Thyroid gland (tissue), 4 donors: ENCODE measurements around the gene RAB4B. TPM values are rescaled to one million over a fixed set of nuclear protein-coding genes. Genes with fewer than 3 reads are reported as not detected.
"Not testable (repeated sequence)": the region's sequence is repeated elsewhere in the genome, so short reads cannot be mapped to it uniquely, and the experiment has no call there.

Experiments
- DNase-seq, 2 donors: peaks; one replicate each; pipeline ENCODE4 v3.0.0-alpha.2; 2019
- H3K27ac ChIP-seq, 3 donors: fragments of 200-600 bp; sonication (generic); 1 replicate in 2 of 3; 2 replicates in 1 of 3; pipeline ENCODE4 v1.5.1; 2016 to 2019; ENCODE audit warnings: mild to moderate bottlenecking in 1 of 3, moderate library complexity in 1 of 3
- H3K27me3 ChIP-seq: fragments of 200-600 bp; sonication (generic); one replicate; pipeline ENCODE4 v1.5.1; 2019
- H3K36me3 ChIP-seq, 2 donors: fragments of 200-600 bp; sonication (generic); one replicate each; pipeline ENCODE4 v1.5.1; 2016 to 2019
- H3K4me1 ChIP-seq, 2 donors: fragments of 200-600 bp; sonication (generic); one replicate each; pipeline ENCODE4 v1.5.1; 2017 to 2019
- H3K4me3 ChIP-seq, 3 donors: fragments of 200-600 bp; sonication (generic); replicated peaks in 1 of 3; 1 replicate in 2 of 3; 2 replicates in 1 of 3; pipeline ENCODE4 v1.5.1; 2016; ENCODE audit warnings: mild to moderate bottlenecking in 1 of 3
- H3K9me3 ChIP-seq: fragments of 200-600 bp; sonication (generic); one replicate; pipeline ENCODE4 v1.5.1; 2017
- CTCF ChIP-seq, 6 experiments: fragments of 200-600 bp in 3 of 6; fragments of 450-650 bp in 3 of 6; sonication (generic) in 3 of 6; IDR thresholded peaks; one replicate each; pipeline ENCODE4 v1.5.1; 2016 to 2019; ENCODE audit warnings: antibody characterized with exemption in 6 of 6, mild to moderate bottlenecking in 2 of 6, inconsistent platforms in 1 of 6, moderate library complexity in 1 of 6
- POLR2A ChIP-seq, 2 donors: fragments of 450-650 bp; IDR thresholded peaks; one replicate each; pipeline ENCODE4 v1.6.1; 2017; ENCODE audit warnings: antibody characterized with exemption in 2 of 2, mild to moderate bottlenecking in 2 of 2, moderate library complexity in 1 of 2
- WGBS, 2 donors: methylation state at CpG; one replicate each; pipeline ENCODE4 v1.1.5; 2017; 5-methylcytosine and 5-hydroxymethylcytosine counted together
- intact Hi-C: fragments of 100-400 bp; cut with DNase I; formaldehyde crosslinking; loops from one replicate; pipeline ENCODE4 v1.15.1; 2023
- total RNA-seq, 4 donors: library from RNA; depleted of rRNA; stranded (reverse); fragments of >200 nt; gene quantifications; one replicate each; pipeline ENCODE4 v1.2.3, GENCODE V29; 2016

Gene RAB4B
- total RNA-seq, 4 donors from 2014 or later: 21.5 to 56.6 (median 31.5) TPM

DNA sequence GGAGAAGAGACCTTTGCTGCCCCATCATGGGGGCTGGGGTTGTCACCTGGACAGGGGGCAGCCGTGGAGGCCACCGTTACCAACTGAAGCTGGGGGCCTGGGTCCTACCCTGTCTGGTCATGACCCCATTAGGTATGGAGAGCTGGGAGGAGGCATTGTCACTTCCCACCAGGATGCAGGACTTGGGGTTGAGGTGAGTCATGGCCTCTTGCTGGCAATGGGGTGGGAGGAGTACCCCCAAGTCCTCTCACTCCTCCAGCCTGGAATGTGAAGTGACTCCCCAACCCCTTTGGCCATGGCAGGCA, 29.9 kb downstream of the RAB4B start:
- H3K27me3 ChIP-seq: no peaks in the 10 kb centered on the region
- 100% methylated on average over 1 of the region's 2 CpGs; no CpG with 5 or more reads in 1 of the 2 donors for WGBS, 2 donors
- no peak overlapping the region for H3K27ac ChIP-seq
- no peaks in the 10 kb centered on the region for H3K9me3 ChIP-seq
- no peak for DNase-seq
- intact Hi-C loops: no loop called here
- peaks cover 47 to 90% of the 10 kb centered on the region in 2 donors for H3K4me1 ChIP-seq
- peaks cover 13 to 22% of the 10 kb centered on the region in 2 donors for H3K36me3 ChIP-seq
- no peak overlapping the region for H3K4me3 ChIP-seq
- no peak for TF ChIP-seq POLR2A (IDR thresholded peaks at IDR 0.05)
- TF ChIP-seq CTCF (IDR thresholded peaks at IDR 0.05): peak in 1 of 6 experiments; percentile 0

DNA sequence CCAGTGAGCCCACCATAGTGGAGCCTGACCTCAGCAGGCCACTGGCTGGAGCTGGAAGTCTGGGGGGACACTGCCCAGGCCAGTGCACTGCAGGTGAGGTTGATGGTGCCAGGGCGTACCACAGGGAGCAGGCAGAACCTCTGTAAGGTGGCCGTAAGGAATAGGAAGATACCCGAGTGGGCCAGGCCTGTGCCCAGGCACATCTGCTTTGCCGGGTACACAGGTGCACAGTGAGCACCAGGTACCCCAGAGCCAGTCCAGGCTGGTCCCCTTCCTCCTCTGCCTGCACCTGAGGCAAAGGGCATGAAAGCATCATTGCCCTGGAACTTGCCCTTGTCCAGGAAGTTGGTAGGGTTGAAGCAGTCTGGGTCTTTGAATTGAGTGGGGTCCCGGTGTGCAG, 30.4 kb downstream of the RAB4B start:
- intact Hi-C loops: no loop called here
- Histone ChIP-seq H3K36me3 (peaks cover 13 to 22% of the 10 kb centered on the region in 2 donors), H3K4me1 (peaks cover 45 to 88% of the 10 kb centered on the region in 2 donors), H3K27me3 (no peaks in the 10 kb centered on the region), H3K9me3 (no peaks in the 10 kb centered on the region), H3K4me3 (no peak overlapping the region), H3K27ac (no peak overlapping the region)
- DNase-seq: no peak
- TF ChIP-seq CTCF (IDR thresholded peaks at IDR 0.05) (no peak), POLR2A (IDR thresholded peaks at IDR 0.05) (no peak)
- WGBS, 2 donors: 89 to 100% methylated on average over 4 to 5 of the region's 5 CpGs

DNA sequence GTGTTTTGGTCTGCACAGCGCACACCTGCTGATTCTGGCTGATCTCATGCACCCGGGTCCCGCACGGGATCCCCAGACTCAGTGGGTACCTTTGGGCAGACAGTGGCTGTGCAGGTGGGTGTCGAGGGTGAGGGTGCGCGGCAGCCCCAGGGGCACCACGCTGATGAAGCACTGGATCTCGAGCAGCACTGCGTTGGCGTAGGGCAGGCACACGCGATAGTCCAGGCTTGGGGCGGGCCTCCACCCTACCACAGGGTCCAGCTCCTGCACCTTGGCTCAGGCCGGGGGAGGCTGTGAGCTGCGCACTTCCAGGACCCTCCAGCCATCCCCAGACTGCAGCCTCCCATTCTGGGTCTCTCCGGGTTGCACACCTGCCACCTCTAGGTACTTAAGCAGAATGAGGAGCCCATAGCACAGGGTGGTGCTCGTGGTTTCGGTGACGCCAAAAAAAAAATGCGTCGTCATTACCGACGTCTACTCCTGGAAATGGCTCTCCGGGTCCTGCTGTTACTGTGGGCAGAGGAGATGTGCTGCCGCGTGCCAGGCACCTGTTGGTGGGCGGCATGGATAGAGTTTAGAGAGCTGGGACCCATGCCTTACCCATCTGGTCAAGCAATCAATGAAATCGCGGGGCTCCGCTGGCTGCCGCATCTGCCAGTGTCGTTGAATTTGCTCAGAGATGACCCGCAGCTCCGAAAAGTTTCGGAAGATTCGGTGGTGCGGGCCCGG, 31.5 kb downstream of the RAB4B start:
- no peak overlapping the region for H3K4me3 ChIP-seq
- DNase-seq: no peak
- H3K4me1 ChIP-seq: peaks cover 39 to 84% of the 10 kb centered on the region in 2 donors
- no peaks in the 10 kb centered on the region for H3K27me3 ChIP-seq
- peaks cover 13 to 22% of the 10 kb centered on the region in 2 donors for H3K36me3 ChIP-seq
- H3K27ac ChIP-seq: no peak overlapping the region
- intact Hi-C loops: no loop called here
- no peaks in the 10 kb centered on the region for H3K9me3 ChIP-seq
- WGBS, 2 donors: 90 to 94% methylated on average over 23 to 38 of the region's 39 CpGs
- no peak for TF ChIP-seq POLR2A (IDR thresholded peaks at IDR 0.05)
- no peak for TF ChIP-seq CTCF (IDR thresholded peaks at IDR 0.05)

DNA sequence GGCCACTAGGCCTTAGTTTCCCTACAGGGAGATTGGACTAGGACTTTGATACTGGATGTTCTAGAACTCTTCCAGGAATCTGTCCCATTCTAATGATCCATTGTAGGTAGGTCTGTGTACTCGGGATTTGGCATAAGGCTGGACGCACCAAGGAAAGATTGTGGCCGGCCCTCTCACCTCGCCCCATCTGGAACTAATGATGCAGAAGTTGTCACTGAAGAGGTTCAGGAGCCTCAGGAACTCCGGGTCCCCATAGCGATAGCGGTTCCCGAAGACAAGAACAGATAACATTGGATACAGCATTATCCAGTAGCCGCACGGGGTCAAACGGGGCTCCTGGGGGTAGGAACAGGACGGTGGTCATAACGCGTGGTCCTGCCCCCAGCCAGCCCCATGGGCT, 32.1 kb downstream of the RAB4B start:
- TF ChIP-seq CTCF (IDR thresholded peaks at IDR 0.05): no peak
- TF ChIP-seq POLR2A (IDR thresholded peaks at IDR 0.05): no peak
- Histone ChIP-seq H3K27ac (peak overlapping the region in 1 of 3 donors; percentile 63), H3K4me1 (peaks cover 33 to 78% of the 10 kb centered on the region in 2 donors), H3K36me3 (peaks cover 13 to 22% of the 10 kb centered on the region in 2 donors), H3K9me3 (no peaks in the 10 kb centered on the region), H3K4me3 (peak overlapping the region in 1 of 3 donors; percentile 12), H3K27me3 (no peaks in the 10 kb centered on the region)
- DNase-seq: no peak
- intact Hi-C loops: no loop called here
- WGBS, 2 donors: 61 to 72% methylated on average over 11 to 12 of the region's 14 CpGs

- TF ChIP-seq CTCF (IDR thresholded peaks at IDR 0.05) (peak in 2 of 6 experiments; percentile 3 to 5), POLR2A (IDR thresholded peaks at IDR 0.05) (peak in 1 of 2 donors; percentile 15)
- peak; percentile 74 for DNase-seq
- H3K4me3 ChIP-seq: peak overlapping the region in 1 of 3 donors; percentile 12
- intact Hi-C loops, H3K9me3 ChIP-seq, H3K27me3 ChIP-seq: not testable (repeated sequence)
- peaks cover 13 to 22% of the 10 kb centered on the region in 2 donors for H3K36me3 ChIP-seq
- peak overlapping the region; percentile 19 to 76 (median 63) for H3K27ac ChIP-seq
- WGBS, 2 donors: 1 to 6% methylated on average over 24 to 26 of the region's 65 CpGs
- peaks cover 26 to 71% of the 10 kb centered on the region in 2 donors for H3K4me1 ChIP-seq
Observed at GRCh38 chr19:40810649-40811408, 32.8 kb downstream of the RAB4B start.
